H1 (cell line): ENCODE measurements around the gene GLG1. TPM values are rescaled to one million over a fixed set of nuclear protein-coding genes. Genes with fewer than 3 reads are reported as not detected.

Source experiments
- CTCF ChIA-PET: fragments of 300-600 bp; sonication (Branson Sonifier 250); formaldehyde crosslinking; loops from one replicate; lab custom pipeline; 2021; ENCODE audit not compliant: partially characterized antibody; lab: Charles Lee
- POLR2A ChIA-PET: fragments of 300-600 bp; sonication (Branson Sonifier 250); formaldehyde crosslinking; loops from one replicate; lab custom pipeline; 2021; ENCODE audit warnings: inconsistent platforms; ENCODE audit not compliant: partially characterized antibody; lab: Charles Lee
- DNase-seq, 2 experiments: peaks; one replicate each; pipeline versions ENCODE4 v3.0.0 to v3.0.0-alpha.2; 2010 to 2022; ENCODE audit warnings: low spot score in 2 of 2, low read depth in 1 of 2, mixed read lengths in 1 of 2
- FAIRE-seq: peaks from 2 replicates; lab custom pipeline; 2011; peaks lifted over from hg19 to GRCh38; lab: Jason Lieb, UNC
- H2AFZ ChIP-seq: 2 replicates; pipeline ENCODE4 v1.8.1; 2012; ENCODE audit warnings: low read length, inconsistent platforms
- H2AK5ac ChIP-seq: 2 replicates; pipeline ENCODE4 v1.6.1; 2013; ENCODE audit warnings: low read depth, low read length
- H2BK120ac ChIP-seq: replicated peaks from 2 replicates; pipeline ENCODE3; 2013; ENCODE audit warnings: low read depth, low read length, inconsistent platforms
- H2BK12ac ChIP-seq: 2 replicates; pipeline ENCODE4 v1.6.1; 2013; ENCODE audit warnings: low read depth, low read length
- H2BK15ac ChIP-seq: 2 replicates; pipeline ENCODE4 v1.6.1; 2013; ENCODE audit warnings: low read length
- H2BK20ac ChIP-seq: 2 replicates; pipeline ENCODE4 v1.6.1; 2013; ENCODE audit warnings: low read length
- H2BK5ac ChIP-seq: 2 replicates; pipeline ENCODE4 v1.6.1; 2013; ENCODE audit warnings: low read depth, low read length
- H3K14ac ChIP-seq: 2 replicates; pipeline ENCODE4 v1.6.1; 2013; ENCODE audit warnings: inconsistent platforms; ENCODE audit not compliant: insufficient read length
- H3K18ac ChIP-seq: 2 replicates; pipeline ENCODE4 v1.6.1; 2013; ENCODE audit warnings: low read length; ENCODE audit errors: extremely low read depth
- H3K23ac ChIP-seq: 2 replicates; pipeline ENCODE4 v1.6.1; 2013; ENCODE audit warnings: inconsistent platforms; ENCODE audit not compliant: insufficient read length
- H3K23me2 ChIP-seq: 2 replicates; pipeline ENCODE4 v1.6.1; 2013; ENCODE audit warnings: low read depth, low read length
- H3K27ac ChIP-seq: 2 replicates; pipeline ENCODE4 v1.6.1; 2011; ENCODE audit warnings: low read depth, low read length, inconsistent platforms
- H3K27me3 ChIP-seq, 4 experiments: replicated peaks in 1 of 4; 1 replicate in 1 of 4; 2 replicates in 3 of 4; pipeline versions ENCODE4 v1.6.1 to v1.8.1; 2011 to 2013; ENCODE audit warnings: low read length in 3 of 4, mild to moderate bottlenecking in 3 of 4, inconsistent platforms in 2 of 4, mixed read lengths in 2 of 4, moderate library complexity in 1 of 4; ENCODE audit not compliant: control insufficient read depth in 3 of 4, insufficient read depth in 3 of 4; ENCODE audit errors: extremely low read depth in 1 of 4
- H3K36me3 ChIP-seq, 4 experiments: 2 replicates each; pipeline versions ENCODE4 v1.6.1 to v1.8.1; 2011 to 2013; ENCODE audit warnings: mild to moderate bottlenecking in 4 of 4, low read length in 3 of 4, moderate library complexity in 2 of 4, control low read depth in 1 of 4, inconsistent platforms in 1 of 4; ENCODE audit not compliant: insufficient read depth in 4 of 4, control insufficient read depth in 2 of 4
- H3K4ac ChIP-seq: replicated peaks from 2 replicates; pipeline ENCODE3; 2013; ENCODE audit warnings: low read length, low read depth, mixed read lengths, inconsistent platforms; ENCODE audit not compliant: insufficient read length
- H3K4me1 ChIP-seq, 4 experiments: replicated peaks in 1 of 4; 1 replicate in 1 of 4; 2 replicates in 3 of 4; pipeline versions ENCODE4 v1.6.1 to v1.8.1; 2011 to 2013; ENCODE audit warnings: low read length in 3 of 4, inconsistent platforms in 2 of 4, mixed read lengths in 1 of 4; ENCODE audit not compliant: insufficient read depth in 4 of 4, control insufficient read depth in 3 of 4
- H3K4me2 ChIP-seq, 2 experiments: 2 replicates each; pipeline versions ENCODE4 v1.6.1 to v1.8.1; 2011 to 2013; ENCODE audit warnings: low read depth in 2 of 2, low read length in 2 of 2, control low read depth in 1 of 2, inconsistent platforms in 1 of 2, mild to moderate bottlenecking in 1 of 2; ENCODE audit not compliant: insufficient read depth in 1 of 2
- H3K4me3 ChIP-seq, 4 experiments: fragments of 200-600, 300-600 bp in 1 of 4; sonication (generic), shearing (Covaris generic), sonication (Bioruptor Twin) in 1 of 4; 2 replicates each; pipeline versions ENCODE4 v1.5.1 to v1.8.1; 2011 to 2016; ENCODE audit warnings: low read length in 4 of 4, low read depth in 3 of 4, control low read depth in 2 of 4, inconsistent platforms in 2 of 4, mild to moderate bottlenecking in 2 of 4, mixed read lengths in 1 of 4, moderate library complexity in 1 of 4; ENCODE audit not compliant: insufficient read depth in 2 of 4; ENCODE audit errors: extremely low read depth in 1 of 4
- H3K56ac ChIP-seq: replicated peaks from 2 replicates; pipeline ENCODE3; 2013; ENCODE audit warnings: low read depth, mild to moderate bottlenecking, mixed read lengths, low read length, inconsistent platforms; ENCODE audit not compliant: insufficient read length
- H3K79me1 ChIP-seq: 2 replicates; pipeline ENCODE4 v1.6.1; 2013; ENCODE audit warnings: low read depth, low read length, control low read depth
- H3K79me2 ChIP-seq, 2 experiments: 2 replicates each; pipeline versions ENCODE4 v1.6.1 to v1.8.1; 2012 to 2013; ENCODE audit warnings: low read length in 2 of 2, mild to moderate bottlenecking in 2 of 2, inconsistent platforms in 1 of 2; ENCODE audit not compliant: insufficient read depth in 2 of 2, control insufficient read depth in 1 of 2
- H3K9ac ChIP-seq, 4 experiments: replicated peaks in 1 of 4; 1 replicate in 1 of 4; 2 replicates in 3 of 4; pipeline versions ENCODE4 v1.6.1 to v1.8.1; 2011 to 2013; ENCODE audit warnings: low read depth in 3 of 4, low read length in 3 of 4, control low read depth in 2 of 4, mild to moderate bottlenecking in 2 of 4, moderate library complexity in 2 of 4, inconsistent platforms in 1 of 4; ENCODE audit errors: extremely low read depth in 1 of 4
- H3K9me3 ChIP-seq, 2 experiments: 2 replicates each; pipeline versions ENCODE4 v1.6.1 to v1.8.1; 2012 to 2013; ENCODE audit warnings: mild to moderate bottlenecking in 2 of 2, moderate library complexity in 2 of 2, control low read depth in 1 of 2, inconsistent platforms in 1 of 2, low read depth in 1 of 2, low read length in 1 of 2, mixed read lengths in 1 of 2; ENCODE audit not compliant: insufficient read depth in 2 of 2
- H4K20me1 ChIP-seq, 2 experiments: replicated peaks in 1 of 2; 2 replicates each; pipeline versions ENCODE3 to v1.8.1; 2011 to 2013; ENCODE audit warnings: inconsistent platforms in 2 of 2, low read length in 2 of 2, mild to moderate bottlenecking in 1 of 2; ENCODE audit not compliant: insufficient read depth in 2 of 2, control insufficient read depth in 1 of 2
- H4K5ac ChIP-seq: 2 replicates; pipeline ENCODE4 v1.6.1; 2013; ENCODE audit warnings: low read length, low read depth, mixed read lengths, inconsistent platforms; ENCODE audit not compliant: insufficient read length
- H4K8ac ChIP-seq: 2 replicates; pipeline ENCODE4 v1.8.0; 2013; ENCODE audit warnings: mild to moderate bottlenecking, moderate library complexity, low read length, inconsistent platforms; ENCODE audit not compliant: insufficient read depth; ENCODE audit errors: extremely low read depth
- H4K91ac ChIP-seq: replicated peaks from 2 replicates; pipeline ENCODE3; 2013; ENCODE audit warnings: low read length, mixed read lengths, inconsistent platforms; ENCODE audit not compliant: insufficient read length
- ASH2L ChIP-seq: fragments of 200-600, 300-600 bp; sonication (generic); IDR thresholded peaks from one replicate; pipeline ENCODE4 v1.7.1; 2017; ENCODE audit warnings: low read length
- BACH1 ChIP-seq: IDR thresholded peaks from 2 replicates; pipeline ENCODE4 v1.6.1; 2012; ENCODE audit warnings: low read length, improper control_type of control experiment
- CBX5 ChIP-seq: fragments of 300-800, 300-1000 bp; sonication (generic); IDR thresholded peaks from 2 replicates; pipeline ENCODE4 v1.7.1; 2016; ENCODE audit warnings: antibody characterized with exemption, low read length, low read depth
- CHD2 ChIP-seq: IDR thresholded peaks from 2 replicates; pipeline ENCODE4 v1.6.1; 2012; ENCODE audit warnings: low read length, improper control_type of control experiment
- CREB1 ChIP-seq: IDR thresholded peaks from 2 replicates; pipeline ENCODE4 v1.6.1; 2012; ENCODE audit warnings: inconsistent platforms
- EGR1 ChIP-seq: IDR thresholded peaks from 2 replicates; pipeline ENCODE4 v1.6.1; 2011; ENCODE audit warnings: low read depth, low read length, borderline replicate concordance
- HDAC2 ChIP-seq, 2 experiments: fragments of 300-600 bp in 1 of 2; sonication (generic) in 1 of 2; IDR thresholded peaks; 2 replicates each; pipeline ENCODE4 v1.6.1; 2011 to 2012; ENCODE audit warnings: low read depth in 2 of 2, low read length in 2 of 2, mild to moderate bottlenecking in 2 of 2, moderate library complexity in 2 of 2, borderline replicate concordance in 1 of 2, inconsistent platforms in 1 of 2
- JUN ChIP-seq: IDR thresholded peaks from 2 replicates; pipeline ENCODE4 v1.6.1; 2011; ENCODE audit warnings: low read depth, mild to moderate bottlenecking, improper control_type of control experiment, low read length
- NRF1 ChIP-seq: IDR thresholded peaks from 2 replicates; pipeline ENCODE4 v1.6.1; 2011; ENCODE audit warnings: mild to moderate bottlenecking, low read depth, low read length, improper control_type of control experiment
- RXRA ChIP-seq: IDR thresholded peaks from 2 replicates; pipeline ENCODE4 v1.6.1; 2011; ENCODE audit warnings: low read depth, mild to moderate bottlenecking, low read length, moderate library complexity; ENCODE audit not compliant: insufficient read depth
- SAP30 ChIP-seq: fragments of 300-600 bp; sonication (generic); IDR thresholded peaks from 2 replicates; pipeline ENCODE4 v1.7.1; 2012; ENCODE audit warnings: low read length, moderate library complexity, mild to moderate bottlenecking, inconsistent platforms; ENCODE audit not compliant: insufficient read depth, insufficient replicate concordance
- SIRT6 ChIP-seq: IDR thresholded peaks from one replicate; pipeline ENCODE4 v1.7.1; 2012; ENCODE audit warnings: low read length, inconsistent platforms
- TAF7 ChIP-seq: optimal IDR thresholded peaks from 2 replicates; pipeline ENCODE3; 2011; ENCODE audit warnings: low read depth, mild to moderate bottlenecking, inconsistent platforms, low read length, moderate library complexity, borderline replicate concordance
- TEAD4 ChIP-seq: IDR thresholded peaks from 2 replicates; pipeline ENCODE4 v1.6.1; 2012; ENCODE audit warnings: low read depth, low read length, inconsistent platforms, mixed read lengths
- YY1 ChIP-seq: IDR thresholded peaks from 2 replicates; pipeline ENCODE4 v1.6.1; 2011; ENCODE audit warnings: low read depth, mild to moderate bottlenecking, low read length
- WGBS, 2 experiments: shearing (Covaris generic) in 1 of 2; methylation state at CpG; one replicate each; pipeline versions ENCODE4 v1.1.6 to v1.1.7; 2013 to 2015; ENCODE audit warnings: low lambda C conversion rate in 2 of 2, mixed read lengths in 2 of 2, inconsistent platforms in 1 of 2, low coverage in 1 of 2, missing lambda C conversion rate in 1 of 2; ENCODE audit not compliant: insufficient replicate concordance in 2 of 2, insufficient coverage in 1 of 2, insufficient read length in 1 of 2; ENCODE audit errors: extremely low coverage in 1 of 2, missing lambda C conversion rate in 1 of 2; 5-methylcytosine and 5-hydroxymethylcytosine counted together
- polyA plus RNA-seq, 7 experiments: library from polyadenylated mRNA; depleted of rRNA in 3 of 7; stranded (reverse) in 5 of 7; unstranded in 2 of 7; fragments of >200 nt in 5 of 7; fragments of 200-250 nt in 2 of 7; gene quantifications; 1 replicate in 5 of 7; 2 replicates in 1 of 7; 4 replicates in 1 of 7; pipeline versions ENCODE4 v1.2.1 to v1.2.3, GENCODE V29; 2011 to 2013; ENCODE audit warnings: missing spikeins in 2 of 7, mixed read lengths in 2 of 7
- total RNA-seq: library from RNA; stranded (reverse); fragmentation: NEBNext Ultra II Directional; extraction: Animal tissue kit (Norgen Biotek cat#: 25700); gene quantifications from 2 replicates; pipeline ENCODE4 v1.2.1, GENCODE V29; 2021

GLG1 gene
- total and polyA plus RNA-seq, 2 of the 8 experiments (the other 6 are each of a cell fraction or from before 2014, with no cell fraction given): 53.4 to 139 TPM

DNA sequence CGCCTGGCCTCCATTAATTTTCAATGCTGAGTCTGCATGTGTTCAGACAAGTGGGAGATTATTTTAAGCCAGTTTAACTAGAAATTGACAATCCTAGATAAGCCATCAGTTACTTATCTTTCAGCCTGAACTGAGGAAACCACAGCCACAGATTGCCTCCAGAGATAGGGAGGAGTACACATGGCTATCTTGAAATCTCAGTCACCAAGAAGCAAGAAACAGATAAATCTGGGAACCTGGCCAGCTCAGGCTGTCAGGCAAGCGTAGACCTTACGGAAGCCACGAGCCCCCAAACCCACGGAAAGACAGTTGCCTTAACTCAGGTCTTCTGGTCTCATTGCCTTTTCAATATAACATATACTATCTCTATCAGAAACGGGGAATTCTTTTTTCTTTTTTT is 2.0 kb upstream of the GLG1 start:
- FAIRE-seq (no peak), DNase-seq (no peak)
- H3K4me2 ChIP-seq: no peak overlapping the region
- H3K9ac ChIP-seq: no peak overlapping the region
- no peak overlapping the region for H3K23ac ChIP-seq
- H3K4me3 ChIP-seq: no peak overlapping the region
- CTCF ChIA-PET: interaction anchor here (1.2 to 1.8 kb wide), 2 partner anchors 13 to 25 kb away, joined by 3 to 8 read pairs; no protein-coding TSS in a partner anchor
- no peak overlapping the region for H4K8ac ChIP-seq
- H4K91ac ChIP-seq: no peak overlapping the region
- peaks cover 4% of the 10 kb centered on the region for H3K23me2 ChIP-seq
- H4K20me1 ChIP-seq: peaks cover 0 to 5% of the 10 kb centered on the region in 2 experiments
- H3K9me3 ChIP-seq: no peaks in the 10 kb centered on the region
- H2BK120ac ChIP-seq: no peak overlapping the region
- H3K79me1 ChIP-seq: no peaks in the 10 kb centered on the region; the same call in 1 of the 2 replicates
- no peaks in the 10 kb centered on the region for H3K36me3 ChIP-seq
- H2AFZ ChIP-seq: no peak overlapping the region
- no peak overlapping the region for H3K56ac ChIP-seq
- no peak overlapping the region for H3K18ac ChIP-seq
- 97% methylated on average over 6 of the region's 6 CpGs; no CpG with 5 or more reads in 1 of the 2 experiments for WGBS, 2 experiments
- H2BK15ac ChIP-seq: no peak overlapping the region
- no peak overlapping the region for H3K27ac ChIP-seq
- no peak overlapping the region for H4K5ac ChIP-seq
- no peaks in the 10 kb centered on the region for H3K27me3 ChIP-seq
- H3K4me1 ChIP-seq: peaks cover 2 to 7% (median 6%) of the 10 kb centered on the region in 4 experiments; a peak in 5 of 7 replicates
- H3K79me2 ChIP-seq: peaks cover 15 to 25% of the 10 kb centered on the region in 2 experiments
- H2BK12ac ChIP-seq: no peak overlapping the region
- H2AK5ac ChIP-seq: no peak overlapping the region
- H3K4ac ChIP-seq: no peak overlapping the region
- H3K14ac ChIP-seq: no peak overlapping the region
- no peak overlapping the region for H2BK20ac ChIP-seq
- H2BK5ac ChIP-seq: no peak overlapping the region
- POLR2A ChIA-PET: interaction anchor here (1.3 to 4.6 kb wide), 3 partner anchors 8 to 23 kb away, joined by 3 to 27 read pairs (median 24); no protein-coding TSS in a partner anchor
- TF ChIP-seq TAF7 (no peak), SIRT6 (no peak), JUN (no peak), BACH1 (no peak), EGR1 (no peak), RXRA (no peak), SAP30 (no peak), CBX5 (no peak), TEAD4 (no peak), ASH2L (no peak), CREB1 (no peak), YY1 (no peak), NRF1 (no peak), HDAC2 (IDR thresholded peaks at IDR 0.05; ENCODE audit: borderline replicate concordance in 1 of 2, low read depth in 2 of 2, low read length in 2 of 2) (no peak), CHD2 (no peak)
